Measurements from ENCODE around the gene COL5A1.
A peak's percentile ranks its signal among the peaks of the same experiment; 100 is the strongest.

COL5A1 gene

DNA sequence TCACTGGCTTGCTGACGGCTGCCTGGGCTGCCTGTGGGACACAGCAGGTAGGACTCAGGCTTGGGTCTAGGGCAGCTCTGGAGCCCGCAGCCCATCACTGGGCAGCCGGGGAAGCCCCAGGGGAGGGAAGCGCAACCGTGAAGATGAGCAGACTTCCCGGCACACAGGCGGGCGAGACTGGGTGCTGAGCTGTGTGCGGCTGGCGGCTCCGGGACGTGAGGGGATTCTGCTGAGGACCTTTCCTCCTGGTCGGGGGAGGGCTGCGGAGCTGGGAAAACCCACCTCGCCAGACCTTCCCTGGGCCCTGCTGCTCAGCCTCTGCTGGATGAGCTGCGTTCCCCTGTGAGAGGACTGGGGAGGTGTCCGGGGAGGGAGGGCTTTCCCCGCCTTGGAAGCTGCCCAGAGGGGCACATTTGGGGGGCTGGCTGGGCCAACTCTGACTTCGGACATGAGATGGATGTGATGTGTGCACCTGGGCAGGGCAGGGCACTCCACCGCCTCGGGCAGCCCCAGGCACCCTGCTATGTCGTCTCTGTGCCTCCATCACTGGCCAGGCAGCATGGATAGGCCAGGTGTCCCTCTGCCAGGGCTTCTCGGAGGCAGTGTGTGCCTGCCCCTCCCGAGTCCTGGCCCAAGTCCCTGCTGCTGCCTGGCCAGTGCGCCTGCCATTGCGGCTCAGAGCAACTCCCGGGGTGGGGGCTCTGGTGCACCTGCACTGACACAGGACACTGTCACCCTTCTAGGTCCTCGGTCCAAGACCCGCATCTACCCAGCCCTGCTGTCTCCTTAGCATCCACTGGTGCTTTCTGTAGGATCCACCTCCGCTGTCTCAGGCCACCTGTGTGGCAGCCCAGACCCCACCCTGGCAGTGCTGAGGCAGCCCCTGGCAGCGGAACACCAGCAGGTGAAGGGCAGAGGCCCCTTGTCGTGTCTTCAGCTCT lies 66.4 kb downstream of the COL5A1 start:
- Histone ChIP-seq H2BK15ac (replicated peaks; ENCODE audit: low read depth) (no peak overlapping the region), H3K27ac (ENCODE audit: low read depth, low read length) (no peak overlapping the region), H2BK120ac (ENCODE audit: low read depth, low read length) (no peak overlapping the region), H3K4me3 (ENCODE audit: low read length) (no peak overlapping the region), H3K36me3 (ENCODE audit: control insufficient read depth, insufficient read depth, low read length) (peaks cover 6% of the 10 kb centered on the region), H3K9ac (ENCODE audit: low read length) (no peak overlapping the region), H3K27me3 (ENCODE audit: insufficient read depth, low read length, poor library complexity) (no peaks in the 10 kb centered on the region), H3K79me2 (ENCODE audit: control insufficient read depth, insufficient read depth, low read length) (no peaks in the 10 kb centered on the region), H3K4me2 (ENCODE audit: low read length) (no peak overlapping the region), H4K5ac (ENCODE audit: low read length) (no peak overlapping the region), H3K79me1 (ENCODE audit: low read length) (peaks cover 6% of the 10 kb centered on the region), H3K4ac (ENCODE audit: low read depth, low read length) (no peak overlapping the region), H4K8ac (ENCODE audit: low read depth, low read length) (no peak overlapping the region), H3K56ac (ENCODE audit: low read length) (no peak overlapping the region), H2AK5ac (ENCODE audit: low read length) (no peak overlapping the region), H3K23ac (ENCODE audit: low read length) (no peak overlapping the region), H3K18ac (ENCODE audit: low read length) (no peak overlapping the region), H3K4me1 (ENCODE audit: control insufficient read depth, low read depth, low read length) (no peaks in the 10 kb centered on the region), H2BK5ac (ENCODE audit: low read length) (no peak overlapping the region)
- no CpG with 5 or more reads among the region's 32 CpGs for WGBS (ENCODE audit: extremely low coverage, insufficient coverage, low lambda C conversion rate)
- DNase-seq = no peak

DNA sequence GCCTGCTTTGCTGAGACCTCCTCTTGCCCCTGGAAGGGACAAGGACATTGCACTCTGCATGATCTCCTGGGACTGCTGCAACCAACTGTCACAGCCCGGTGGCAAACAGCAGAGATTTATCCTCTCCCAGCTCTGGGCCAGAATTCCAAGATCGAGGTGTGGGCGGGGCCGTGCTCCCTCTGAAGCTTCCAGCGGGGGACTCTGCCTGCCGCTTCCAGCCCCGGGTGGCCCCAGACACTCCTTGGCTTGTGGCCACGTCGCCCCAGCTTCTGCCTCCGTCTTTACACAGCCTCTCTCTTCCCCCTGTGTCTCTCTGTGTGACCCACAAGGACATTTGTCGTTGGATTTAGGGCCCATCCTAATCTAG lies 67.1 kb downstream of the COL5A1 start:
- no peak overlapping the region for H2AK5ac ChIP-seq (ENCODE audit: low read length)
- no peak overlapping the region for H3K4me2 ChIP-seq (ENCODE audit: low read length)
- no peak overlapping the region for H3K56ac ChIP-seq (ENCODE audit: low read length)
- no peak for DNase-seq
- no peak overlapping the region for H3K9ac ChIP-seq (ENCODE audit: low read length)
- no CpG with 5 or more reads among the region's 11 CpGs for WGBS (ENCODE audit: extremely low coverage, insufficient coverage, low lambda C conversion rate)
- H3K79me1 ChIP-seq (ENCODE audit: low read length) = peaks cover 7% of the 10 kb centered on the region
- H2BK120ac ChIP-seq (ENCODE audit: low read depth, low read length) = no peak overlapping the region
- H3K4ac ChIP-seq (ENCODE audit: low read depth, low read length) = no peak overlapping the region
- H3K27ac ChIP-seq (ENCODE audit: low read depth, low read length) = no peak overlapping the region
- no peak overlapping the region for H2BK5ac ChIP-seq (ENCODE audit: low read length)
- H3K36me3 ChIP-seq (ENCODE audit: control insufficient read depth, insufficient read depth, low read length) = peaks cover 7% of the 10 kb centered on the region
- H3K79me2 ChIP-seq (ENCODE audit: control insufficient read depth, insufficient read depth, low read length) = peaks cover 2% of the 10 kb centered on the region
- H3K23ac ChIP-seq (ENCODE audit: low read length) = no peak overlapping the region
- H3K4me1 ChIP-seq (ENCODE audit: control insufficient read depth, low read depth, low read length) = no peaks in the 10 kb centered on the region
- H3K18ac ChIP-seq (ENCODE audit: low read length) = no peak overlapping the region
- H4K5ac ChIP-seq (ENCODE audit: low read length) = no peak overlapping the region
- H3K27me3 ChIP-seq (ENCODE audit: insufficient read depth, low read length, poor library complexity) = no peaks in the 10 kb centered on the region
- no peak overlapping the region for H2BK15ac ChIP-seq (replicated peaks; ENCODE audit: low read depth)
- no peak overlapping the region for H3K4me3 ChIP-seq (ENCODE audit: low read length)
- H4K8ac ChIP-seq (ENCODE audit: low read depth, low read length) = no peak overlapping the region

DNA sequence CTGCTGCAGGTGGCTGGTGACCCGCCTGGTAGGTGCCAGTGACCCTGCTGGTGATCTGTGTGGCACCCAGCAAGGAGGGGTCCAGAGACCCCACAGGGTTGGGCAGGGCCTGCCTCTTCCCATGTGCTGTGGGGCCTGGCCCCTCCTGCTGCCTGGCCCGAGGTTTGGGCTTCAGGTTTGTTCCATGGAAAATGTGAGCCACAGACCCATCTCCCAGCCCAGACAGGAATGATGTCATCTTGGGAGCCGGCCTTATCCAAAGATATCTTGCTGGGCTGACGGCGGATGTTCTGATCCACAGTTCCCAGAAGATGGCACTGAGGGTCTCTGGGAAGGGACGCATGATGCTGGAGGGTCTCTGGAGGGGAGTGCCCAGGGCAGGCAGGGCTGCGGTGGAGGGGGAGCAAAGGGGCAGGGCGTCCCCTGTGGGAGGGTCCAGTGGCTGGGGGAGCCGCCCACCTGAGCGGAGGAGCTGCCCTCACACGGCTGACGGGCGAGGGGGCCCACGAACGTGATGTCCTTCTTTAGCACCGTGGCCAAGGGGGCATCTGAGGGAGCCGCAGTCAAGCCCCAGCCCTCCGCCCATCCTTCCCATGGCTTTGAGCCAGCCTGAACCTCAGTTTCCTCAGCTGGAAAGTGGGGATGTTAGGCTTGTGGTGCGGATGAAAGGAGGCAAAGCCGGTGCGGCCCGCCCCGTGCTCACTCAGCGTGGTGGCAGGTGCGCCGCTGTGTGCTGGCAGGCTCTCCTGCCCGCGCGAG lies 68.1 kb downstream of the COL5A1 start:
- Histone ChIP-seq H2BK120ac (ENCODE audit: low read depth, low read length) (no peak overlapping the region), H3K4me2 (ENCODE audit: low read length) (no peak overlapping the region), H3K79me1 (ENCODE audit: low read length) (peaks cover 13% of the 10 kb centered on the region), H2BK5ac (ENCODE audit: low read length) (no peak overlapping the region), H2BK15ac (replicated peaks; ENCODE audit: low read depth) (no peak overlapping the region), H2AK5ac (ENCODE audit: low read length) (no peak overlapping the region), H3K4me1 (ENCODE audit: control insufficient read depth, low read depth, low read length) (no peaks in the 10 kb centered on the region), H3K27ac (ENCODE audit: low read depth, low read length) (no peak overlapping the region), H4K5ac (ENCODE audit: low read length) (no peak overlapping the region), H3K36me3 (ENCODE audit: control insufficient read depth, insufficient read depth, low read length) (peaks cover 5% of the 10 kb centered on the region), H3K4me3 (ENCODE audit: low read length) (no peak overlapping the region), H3K27me3 (ENCODE audit: insufficient read depth, low read length, poor library complexity) (no peaks in the 10 kb centered on the region), H3K9ac (ENCODE audit: low read length) (no peak overlapping the region), H3K18ac (ENCODE audit: low read length) (no peak overlapping the region), H3K4ac (ENCODE audit: low read depth, low read length) (no peak overlapping the region), H3K79me2 (ENCODE audit: control insufficient read depth, insufficient read depth, low read length) (peaks cover 9% of the 10 kb centered on the region), H4K8ac (ENCODE audit: low read depth, low read length) (no peak overlapping the region), H3K56ac (ENCODE audit: low read length) (no peak overlapping the region), H3K23ac (ENCODE audit: low read length) (no peak overlapping the region)
- WGBS (ENCODE audit: extremely low coverage, insufficient coverage, low lambda C conversion rate) = no CpG with 5 or more reads among the region's 29 CpGs
- peak; percentile 62 for DNase-seq

DNA sequence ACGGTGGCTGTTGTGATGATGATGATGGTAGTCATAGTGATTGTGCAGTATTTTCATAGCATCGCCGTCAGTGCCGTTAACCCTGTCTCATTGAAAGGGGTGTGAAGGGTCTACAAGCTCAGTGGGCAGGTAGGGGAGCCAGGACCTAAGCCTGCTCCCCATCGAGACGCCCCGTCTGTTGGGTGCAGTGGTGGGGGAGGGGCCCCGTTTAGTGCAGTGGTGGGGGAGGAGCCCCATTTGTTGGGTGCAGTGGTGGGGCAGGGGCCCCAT lies 68.6 kb downstream of the COL5A1 start:
- Histone ChIP-seq H3K79me2 (ENCODE audit: control insufficient read depth, insufficient read depth, low read length) (peaks cover 9% of the 10 kb centered on the region), H2BK15ac (replicated peaks; ENCODE audit: low read depth) (no peak overlapping the region), H3K4me3 (ENCODE audit: low read length) (no peak overlapping the region), H3K56ac (ENCODE audit: low read length) (no peak overlapping the region), H2AK5ac (ENCODE audit: low read length) (no peak overlapping the region), H3K9ac (ENCODE audit: low read length) (no peak overlapping the region), H3K27ac (ENCODE audit: low read depth, low read length) (no peak overlapping the region), H4K5ac (ENCODE audit: low read length) (no peak overlapping the region), H3K18ac (ENCODE audit: low read length) (no peak overlapping the region), H2BK120ac (ENCODE audit: low read depth, low read length) (no peak overlapping the region), H3K4ac (ENCODE audit: low read depth, low read length) (no peak overlapping the region), H3K23ac (ENCODE audit: low read length) (no peak overlapping the region), H3K4me1 (ENCODE audit: control insufficient read depth, low read depth, low read length) (no peaks in the 10 kb centered on the region), H4K8ac (ENCODE audit: low read depth, low read length) (no peak overlapping the region), H3K27me3 (ENCODE audit: insufficient read depth, low read length, poor library complexity) (no peaks in the 10 kb centered on the region), H2BK5ac (ENCODE audit: low read length) (no peak overlapping the region), H3K79me1 (ENCODE audit: low read length) (peaks cover 13% of the 10 kb centered on the region), H3K4me2 (ENCODE audit: low read length) (no peak overlapping the region), H3K36me3 (ENCODE audit: control insufficient read depth, insufficient read depth, low read length) (peaks cover 5% of the 10 kb centered on the region)
- whole genome bisulfite sequencing (ENCODE audit: extremely low coverage, insufficient coverage, low lambda C conversion rate) = no CpG with 5 or more reads among the region's 8 CpGs
- no peak for DNase-seq

DNA sequence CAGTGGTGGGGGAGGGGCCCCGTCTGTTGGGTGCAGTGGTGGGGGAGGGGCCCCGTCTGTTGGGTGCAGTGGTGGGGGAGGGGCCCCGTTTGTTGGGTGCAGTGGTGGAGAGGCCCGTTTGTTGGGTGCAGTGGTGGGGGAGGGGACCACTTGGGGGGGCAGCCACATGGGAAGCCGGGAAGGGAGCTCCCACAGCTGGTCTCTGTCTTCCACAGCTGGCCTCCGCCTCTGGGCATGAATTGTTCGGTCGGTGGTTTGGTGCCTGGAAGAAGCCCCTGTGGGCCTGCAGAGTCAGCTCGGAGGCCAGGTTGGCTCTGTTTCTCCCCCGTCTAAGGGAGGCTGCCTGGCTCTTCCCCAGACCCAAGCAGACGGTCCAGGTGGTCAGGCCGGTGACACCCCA lies 69.3 kb downstream of the COL5A1 start:
- peaks cover 9% of the 10 kb centered on the region for H3K79me2 ChIP-seq (ENCODE audit: control insufficient read depth, insufficient read depth, low read length)
- no peak overlapping the region for H3K4me3 ChIP-seq (ENCODE audit: low read length)
- no peak overlapping the region for H3K56ac ChIP-seq (ENCODE audit: low read length)
- H3K27ac ChIP-seq (ENCODE audit: low read depth, low read length) = no peak overlapping the region
- peaks cover 14% of the 10 kb centered on the region for H3K79me1 ChIP-seq (ENCODE audit: low read length)
- H2BK120ac ChIP-seq (ENCODE audit: low read depth, low read length) = no peak overlapping the region
- H3K27me3 ChIP-seq (ENCODE audit: insufficient read depth, low read length, poor library complexity) = no peaks in the 10 kb centered on the region
- H3K4ac ChIP-seq (ENCODE audit: low read depth, low read length) = no peak overlapping the region
- H4K8ac ChIP-seq (ENCODE audit: low read depth, low read length) = no peak overlapping the region
- H3K4me2 ChIP-seq (ENCODE audit: low read length) = no peak overlapping the region
- no peak overlapping the region for H3K9ac ChIP-seq (ENCODE audit: low read length)
- no peak overlapping the region for H4K5ac ChIP-seq (ENCODE audit: low read length)
- no peak overlapping the region for H2BK5ac ChIP-seq (ENCODE audit: low read length)
- H3K18ac ChIP-seq (ENCODE audit: low read length) = no peak overlapping the region
- no peak for DNase-seq
- no CpG with 5 or more reads among the region's 12 CpGs for WGBS (ENCODE audit: extremely low coverage, insufficient coverage, low lambda C conversion rate)
- no peak overlapping the region for H2AK5ac ChIP-seq (ENCODE audit: low read length)
- H3K36me3 ChIP-seq (ENCODE audit: control insufficient read depth, insufficient read depth, low read length) = peaks cover 5% of the 10 kb centered on the region
- no peak overlapping the region for H2BK15ac ChIP-seq (replicated peaks; ENCODE audit: low read depth)
- no peaks in the 10 kb centered on the region for H3K4me1 ChIP-seq (ENCODE audit: control insufficient read depth, low read depth, low read length)
- H3K23ac ChIP-seq (ENCODE audit: low read length) = no peak overlapping the region
